NCI-H2171 treated with DMSO at 0.1 percent for 48 hours (cell line): ENCODE results near the gene HDGFL1.

ENCODE experiments used
- DNase-seq: peaks from one replicate; lab custom pipeline; 2025; lab: John Stamatoyannopoulos, UW

The HDGFL1 gene

DNA sequence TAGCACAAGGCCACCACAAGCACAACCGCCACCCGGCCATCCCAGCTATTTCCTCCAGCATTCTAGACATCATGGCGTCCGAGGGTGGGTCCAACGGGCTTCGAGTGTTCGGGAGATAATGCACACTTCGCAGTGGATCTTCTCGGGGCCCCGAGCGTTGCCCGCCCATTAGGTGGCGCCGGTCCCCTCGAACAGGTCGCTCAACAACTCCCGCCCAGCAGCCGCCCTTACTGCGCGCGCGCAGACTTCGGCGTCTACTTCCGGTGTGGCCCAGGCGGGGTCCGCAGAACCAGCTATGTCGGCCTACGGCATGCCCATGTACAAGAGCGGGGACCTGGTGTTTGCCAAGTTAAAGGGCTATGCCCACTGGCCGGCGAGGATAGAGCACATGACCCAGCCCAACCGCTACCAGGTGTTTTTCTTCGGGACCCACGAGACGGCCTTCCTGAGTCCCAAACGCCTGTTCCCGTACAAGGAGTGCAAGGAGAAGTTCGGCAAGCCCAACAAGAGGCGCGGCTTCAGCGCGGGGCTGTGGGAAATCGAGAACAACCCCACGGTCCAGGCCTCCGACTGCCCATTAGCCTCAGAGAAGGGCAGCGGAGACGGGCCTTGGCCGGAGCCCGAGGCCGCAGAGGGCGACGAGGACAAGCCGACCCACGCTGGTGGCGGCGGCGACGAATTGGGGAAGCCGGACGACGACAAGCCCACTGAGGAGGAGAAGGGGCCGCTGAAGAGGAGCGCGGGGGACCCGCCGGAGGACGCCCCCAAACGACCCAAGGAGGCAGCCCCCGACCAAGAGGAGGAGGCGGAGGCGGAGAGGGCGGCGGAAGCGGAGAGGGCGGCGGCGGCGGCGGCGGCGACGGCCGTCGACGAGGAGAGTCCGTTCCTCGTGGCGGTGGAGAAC is at the start of gene HDGFL1:
Gene HDGFL1 (plus strand): TSS at position 286 of the 904 bp plus-strand sequence. CDS start 10 bp downstream, at position 296.
- no peak for DNase-seq

- no peak for DNase-seq
These were observed 48.3 kb upstream of the HDGFL1 start for GRCh38 chr6:22521035-22521434.

- DNase-seq: no peak
These were observed 42.6 kb upstream of the HDGFL1 start for GRCh38 chr6:22526736-22527135.

DNA sequence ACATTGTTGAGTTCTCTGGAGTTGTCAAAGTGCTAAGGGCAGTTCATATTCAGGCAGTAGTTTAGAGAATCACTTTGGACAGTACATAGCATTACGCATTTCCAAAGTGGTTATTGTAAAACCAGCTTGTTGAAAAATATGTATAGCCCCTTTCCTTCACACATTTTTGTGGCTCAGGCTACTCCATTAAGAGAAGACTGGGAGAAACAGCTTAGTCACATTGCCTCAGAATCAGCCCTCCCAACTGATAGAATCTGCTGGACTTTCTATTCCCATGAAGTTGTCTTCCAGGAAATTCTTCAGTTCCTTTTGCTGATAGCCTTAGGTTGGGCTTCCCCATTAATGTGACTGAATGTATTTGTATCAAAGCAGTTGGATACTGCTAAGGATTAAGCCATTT is 39.5 kb upstream of the HDGFL1 start:
- no peak for DNase-seq

GRCh38 chr6:22530506-22530905 is 38.9 kb upstream of the HDGFL1 start:
- no peak for DNase-seq

DNA sequence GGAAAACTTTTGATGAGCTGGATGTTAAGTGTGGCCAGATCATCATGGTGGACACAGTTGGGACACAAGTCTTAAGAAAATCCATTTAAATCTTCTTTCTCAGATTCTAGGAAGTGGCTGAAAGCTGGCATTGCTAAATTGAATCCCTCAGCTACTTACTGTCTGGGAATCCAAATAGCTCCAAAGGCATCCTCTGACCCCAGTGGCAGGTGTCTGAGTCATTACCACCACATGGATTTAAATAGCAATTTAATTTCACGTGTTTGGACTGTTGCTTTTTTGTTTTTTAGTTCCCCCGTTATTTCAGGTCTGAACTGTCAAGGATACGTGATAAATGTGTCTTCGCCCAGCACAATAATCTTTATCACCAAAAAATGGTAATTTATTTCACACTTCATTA is 33.2 kb upstream of the HDGFL1 start:
- no peak for DNase-seq

DNA sequence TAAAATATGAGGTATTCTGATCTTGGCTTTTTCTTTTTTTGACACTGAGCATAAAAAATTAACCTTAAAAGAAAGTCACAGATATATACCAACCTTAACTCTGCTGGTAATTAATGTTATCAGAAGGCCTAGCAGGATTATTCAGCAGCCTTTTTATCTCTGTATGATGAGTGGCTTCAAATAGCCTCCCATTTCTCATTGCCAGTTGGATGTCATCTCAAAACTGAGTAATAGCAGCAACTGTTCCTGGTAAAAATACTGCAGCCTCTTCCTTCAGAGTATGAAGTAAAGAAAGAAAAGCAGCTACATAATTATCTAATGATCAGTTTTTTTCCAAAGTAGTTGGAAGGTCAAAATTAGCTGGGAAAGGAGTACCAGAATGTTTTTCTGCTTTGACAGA is 24.9 kb upstream of the HDGFL1 start:
- no peak for DNase-seq

DNA sequence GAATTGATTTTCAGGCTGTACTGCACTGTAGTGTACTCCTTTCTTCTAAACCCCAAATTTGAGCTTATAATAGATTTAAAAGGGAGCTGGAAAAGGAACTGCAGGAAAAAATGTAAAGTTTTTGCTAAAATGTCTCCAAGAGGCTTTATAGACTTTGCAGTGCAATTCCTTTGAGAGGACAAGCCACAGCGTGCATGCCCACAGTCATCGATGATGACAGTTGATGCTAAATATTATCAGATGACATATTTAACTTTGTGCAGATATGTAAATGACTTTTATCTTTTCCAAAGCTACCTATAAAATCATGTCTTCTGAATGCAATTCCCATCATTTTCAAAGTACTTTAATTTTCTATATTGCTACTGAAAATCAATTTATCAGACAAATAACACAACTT is 24.3 kb upstream of the HDGFL1 start:
- DNase-seq: no peak

- DNase-seq: no peak
These were observed 23.1 kb upstream of the HDGFL1 start for GRCh38 chr6:22546236-22546635.

DNA sequence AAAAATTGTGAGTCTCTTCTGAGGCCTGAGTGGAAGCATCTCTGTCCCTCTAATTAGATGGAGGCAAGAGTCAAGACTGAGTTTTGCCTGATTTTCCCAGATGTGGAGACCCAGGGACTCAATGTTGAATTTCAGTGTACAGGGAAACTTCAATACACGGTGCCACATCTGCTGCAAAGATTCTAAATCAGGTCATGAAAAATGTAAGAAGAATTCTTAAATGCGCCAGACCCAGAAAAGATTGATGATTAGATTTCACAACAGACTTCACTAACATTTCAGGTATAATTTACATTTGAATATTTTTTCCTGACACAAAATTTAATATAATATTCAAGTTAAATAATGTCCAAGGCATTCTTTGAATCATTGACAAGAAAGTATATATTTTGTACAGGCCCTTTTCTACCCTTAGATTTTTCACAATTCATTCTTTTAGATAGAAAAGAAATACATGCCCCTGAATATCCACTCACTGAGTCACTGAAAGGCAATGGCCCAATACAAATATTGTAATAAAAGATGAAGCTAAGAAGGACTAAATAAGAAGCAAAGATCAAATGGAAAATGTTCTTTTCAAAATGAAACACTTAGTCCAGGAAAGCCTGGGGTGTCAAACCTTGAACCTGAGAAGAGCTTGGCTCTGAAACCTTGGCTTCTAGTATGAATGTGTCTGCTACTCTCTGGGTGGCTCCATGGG is 18.2 kb upstream of the HDGFL1 start:
- no peak for DNase-seq

DNA sequence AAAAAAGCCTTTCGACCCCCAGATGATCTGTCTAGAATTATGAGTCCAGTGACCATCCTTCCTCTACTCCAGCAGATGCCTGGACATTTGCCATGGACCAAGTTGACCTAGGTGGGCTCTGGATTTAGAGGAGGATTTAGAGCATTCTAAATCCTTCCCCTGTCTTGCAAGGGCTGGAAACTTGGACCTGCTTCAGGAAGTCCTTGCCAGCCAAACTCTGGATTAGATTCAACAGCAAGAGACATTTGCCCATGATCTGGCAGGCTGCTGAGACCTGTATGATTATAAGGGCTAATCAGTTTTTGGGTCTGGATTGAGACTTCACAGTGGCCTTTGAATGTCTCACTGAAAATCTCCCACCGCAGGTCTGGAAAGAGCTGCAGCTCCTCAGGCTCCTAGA is 13.1 kb upstream of the HDGFL1 start:
- DNase-seq: no peak

GRCh38 chr6:22557007-22557406 is 12.4 kb upstream of the HDGFL1 start:
- DNase-seq: no peak

DNA sequence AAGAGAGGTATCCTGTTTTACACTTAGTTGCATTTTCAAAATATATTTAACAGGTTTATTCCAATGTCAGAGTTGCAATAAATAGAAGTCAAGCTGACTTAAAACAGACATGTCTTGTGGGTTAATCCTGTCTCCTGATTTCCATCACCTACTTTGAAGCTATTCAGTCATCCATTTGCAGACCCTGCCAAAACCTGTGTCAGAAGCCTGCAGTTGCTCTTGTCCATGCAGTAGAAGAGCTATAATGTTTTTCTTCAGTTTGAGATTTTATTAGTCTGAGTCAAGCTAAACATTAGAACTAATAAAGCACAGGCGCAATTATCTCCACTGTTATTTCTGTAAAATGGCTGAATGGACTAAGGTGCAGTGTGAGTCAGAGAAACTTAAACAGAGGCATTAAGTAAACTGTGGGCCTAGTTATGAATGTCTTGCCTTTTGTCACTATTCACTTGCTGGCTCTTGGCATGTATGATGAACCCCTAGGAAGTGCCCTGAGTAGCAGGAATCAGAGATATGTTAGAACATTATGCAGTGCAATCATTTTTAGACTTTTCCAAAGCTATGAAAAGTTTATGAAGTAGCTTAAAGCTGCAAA is 11.0 kb upstream of the HDGFL1 start:
- no peak for DNase-seq

- no peak for DNase-seq
These were observed 512 bp upstream of the HDGFL1 start for GRCh38 chr6:22568854-22569253.

DNA sequence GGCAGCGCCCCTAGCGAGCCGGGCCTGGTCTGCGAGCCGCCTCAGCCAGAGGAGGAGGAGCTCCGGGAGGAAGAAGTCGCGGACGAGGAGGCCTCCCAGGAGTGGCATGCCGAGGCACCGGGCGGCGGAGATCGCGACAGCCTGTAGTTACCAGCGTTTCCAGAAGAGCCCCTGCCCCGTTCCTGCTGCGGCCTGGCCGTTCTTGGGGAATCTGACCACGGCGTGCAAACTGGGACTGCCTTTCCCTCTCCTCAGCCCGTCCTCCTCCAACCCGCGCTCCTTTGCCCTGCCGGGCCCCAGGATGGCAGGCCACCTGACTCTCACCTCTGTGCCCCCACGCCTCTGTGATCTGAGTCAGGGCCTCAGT is 802 bp downstream of the HDGFL1 start:
- DNase-seq: no peak

DNA sequence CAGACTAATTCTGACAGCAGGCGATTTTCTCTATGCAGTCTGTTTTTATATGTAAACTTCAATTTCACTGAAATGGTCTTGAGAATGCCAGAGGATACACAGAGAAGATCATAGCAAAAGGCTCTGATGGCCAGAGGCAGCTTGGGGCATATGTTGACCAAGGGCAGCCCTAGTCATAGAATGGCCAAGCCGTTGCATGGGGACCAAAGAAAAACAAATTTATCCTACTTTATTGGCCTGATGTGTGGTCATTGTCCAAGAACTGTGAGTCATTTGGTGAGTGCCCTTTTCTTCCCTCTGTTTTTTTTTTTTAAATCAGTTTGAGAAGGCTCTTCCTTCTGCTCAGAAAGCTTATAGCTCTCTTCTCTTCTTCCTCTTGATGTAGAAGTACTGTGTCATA is 5.8 kb downstream of the HDGFL1 start:
- no peak for DNase-seq

GRCh38 chr6:22579439-22579838 is 10.1 kb downstream of the HDGFL1 start:
- DNase-seq: no peak

- no peak for DNase-seq
These were observed 11.0 kb downstream of the HDGFL1 start for GRCh38 chr6:22580337-22580736.

- no peak for DNase-seq
These were observed 13.2 kb downstream of the HDGFL1 start for GRCh38 chr6:22582417-22583205.

DNA sequence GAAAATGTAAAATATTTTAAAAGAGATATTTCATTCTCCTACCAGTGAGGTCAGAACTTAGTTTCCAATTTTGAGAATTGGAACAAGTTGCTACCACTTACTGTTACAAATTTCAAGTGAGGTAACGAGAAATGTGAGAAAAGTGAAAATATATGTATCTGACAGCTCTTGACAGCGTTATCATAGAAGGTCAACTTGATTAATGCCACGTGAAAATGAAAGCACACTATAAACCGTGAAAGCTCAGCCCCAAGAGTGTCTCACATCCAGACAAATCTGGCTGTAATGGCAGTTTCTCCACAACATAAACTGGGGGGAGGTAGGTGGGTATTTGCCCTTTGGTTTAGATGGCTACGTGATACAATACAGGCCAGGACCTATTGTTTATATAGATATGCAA is 13.9 kb downstream of the HDGFL1 start:
- DNase-seq: no peak

- no peak for DNase-seq
These were observed 14.6 kb downstream of the HDGFL1 start for GRCh38 chr6:22583927-22584326.

DNA sequence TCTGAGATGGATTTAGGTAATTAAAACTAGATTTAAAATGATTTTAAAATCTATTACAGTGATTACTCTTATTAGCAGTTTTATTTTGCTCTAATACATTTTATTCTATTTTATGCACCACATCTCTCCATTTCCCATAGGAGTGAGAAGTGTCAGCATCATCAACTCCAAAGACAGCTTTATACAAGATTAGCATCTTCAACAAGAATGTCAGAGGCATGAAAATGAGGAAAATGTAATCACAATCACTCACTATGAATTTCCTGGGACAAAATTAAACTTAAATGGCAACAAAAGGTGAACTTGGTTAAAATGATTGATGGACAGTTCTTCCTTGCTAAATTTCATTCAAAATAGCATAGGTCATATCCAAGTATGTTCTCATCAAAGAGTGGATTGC is 19.8 kb downstream of the HDGFL1 start:
- no peak for DNase-seq
